GM12801 (cell line): Measurements from ENCODE around the gene MAPK8IP2.

Experiments
- CTCF ChIP-seq: IDR thresholded peaks from one replicate; pipeline ENCODE4 v1.5.1; 2011; ENCODE audit warnings: control low read depth; ENCODE audit not compliant: insufficient read length; ENCODE audit errors: extremely low read depth

MAPK8IP2 gene

DNA sequence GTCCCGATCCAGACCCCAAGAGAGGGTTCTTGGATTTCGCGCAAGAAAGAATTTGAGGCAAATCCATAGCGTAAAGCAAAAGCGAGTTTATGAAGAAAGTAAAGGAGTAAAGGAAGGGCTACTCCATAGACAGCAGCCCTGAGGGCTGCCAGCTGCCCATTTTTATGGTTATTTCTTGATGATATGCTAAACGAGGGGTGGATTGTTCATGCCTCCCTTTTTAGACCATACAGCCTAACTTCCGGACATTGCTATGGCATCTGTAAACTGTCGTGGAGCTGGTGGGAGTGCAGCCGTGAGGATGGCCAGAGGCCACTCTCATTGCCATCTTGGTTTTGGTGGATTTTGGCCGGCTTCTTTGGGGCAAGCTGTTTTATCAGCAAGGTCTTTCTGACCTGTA is 52.7 kb downstream of the MAPK8IP2 start:
- TF ChIP-seq CTCF: no peak

DNA sequence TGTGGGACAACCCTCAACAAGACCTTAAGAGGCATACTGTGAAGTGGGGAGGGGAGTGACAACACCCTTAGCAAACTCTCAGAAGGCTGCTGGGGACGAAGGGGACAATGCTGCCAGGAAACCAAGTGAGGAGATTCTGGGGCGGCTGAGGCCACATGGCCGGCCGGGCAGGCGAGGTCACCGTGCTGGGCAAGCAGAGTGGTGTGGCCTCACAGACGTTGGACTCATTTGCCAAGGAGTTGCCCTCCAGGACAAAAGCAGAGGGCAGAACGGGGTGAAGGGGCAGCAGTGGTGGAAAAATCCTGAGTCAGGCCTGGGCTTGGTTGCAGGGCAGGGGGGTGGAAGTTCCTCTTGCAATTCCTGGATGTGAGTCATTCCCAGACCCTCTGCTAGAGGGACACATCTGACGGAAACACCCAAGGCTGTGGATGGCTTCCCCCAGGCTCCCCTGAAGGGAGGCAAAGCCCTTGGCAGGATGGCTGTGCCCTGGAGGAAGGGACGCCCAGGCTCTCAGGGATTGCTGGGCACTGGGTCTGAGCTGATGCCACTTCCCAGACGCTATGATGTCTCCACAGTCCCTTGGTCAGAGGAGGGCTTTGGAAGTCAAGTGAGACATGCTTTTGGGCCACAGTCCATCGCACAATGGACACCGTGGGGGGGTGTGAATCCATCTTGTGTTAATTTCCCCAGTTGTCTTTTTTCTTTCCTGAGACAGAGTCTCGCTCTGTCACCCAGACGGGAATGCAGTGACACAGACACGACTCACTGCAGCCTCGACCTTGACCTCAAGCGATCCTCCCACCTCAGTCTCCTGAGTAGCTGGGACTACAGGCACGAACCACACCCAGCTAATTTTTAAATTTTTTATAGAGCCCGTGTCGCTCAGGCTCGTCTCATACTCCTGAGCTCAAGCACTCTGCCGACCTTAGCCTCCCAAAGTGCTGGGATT is 55.8 kb downstream of the MAPK8IP2 start:
- TF ChIP-seq CTCF: no peak

GRCh38 chr22:50657925-50658324 is 57.3 kb downstream of the MAPK8IP2 start:
- TF ChIP-seq CTCF: no peak

- no peak for TF ChIP-seq CTCF
Observed at GRCh38 chr22:50660306-50660705, 59.7 kb downstream of the MAPK8IP2 start.
